HEK293T (cell line): ENCODE results near the gene EIF4B.

Experiments used
- BHLHE40 ChIP-seq: fragments of 450-650 bp; IDR thresholded peaks from 2 replicates; pipeline ENCODE4 v1.6.1; 2016; ENCODE audit warnings: mild to moderate bottlenecking, moderate library complexity, borderline replicate concordance
- FOXK2 ChIP-seq: fragments of 450-650 bp; IDR thresholded peaks from 2 replicates; pipeline ENCODE4 v1.6.1; 2016; ENCODE audit warnings: mild to moderate bottlenecking
- FOXM1 ChIP-seq: fragments of 450-650 bp; IDR thresholded peaks from 2 replicates; pipeline ENCODE4 v1.6.1; 2017; ENCODE audit warnings: mild to moderate bottlenecking, borderline replicate concordance
- PKNOX1 ChIP-seq: fragments of 450-650 bp; IDR thresholded peaks from 2 replicates; pipeline ENCODE4 v1.6.1; 2016
- SUZ12 ChIP-seq: fragments of 450-650 bp; IDR thresholded peaks from 2 replicates; pipeline ENCODE4 v1.6.1; 2016; ENCODE audit warnings: mild to moderate bottlenecking

DNA sequence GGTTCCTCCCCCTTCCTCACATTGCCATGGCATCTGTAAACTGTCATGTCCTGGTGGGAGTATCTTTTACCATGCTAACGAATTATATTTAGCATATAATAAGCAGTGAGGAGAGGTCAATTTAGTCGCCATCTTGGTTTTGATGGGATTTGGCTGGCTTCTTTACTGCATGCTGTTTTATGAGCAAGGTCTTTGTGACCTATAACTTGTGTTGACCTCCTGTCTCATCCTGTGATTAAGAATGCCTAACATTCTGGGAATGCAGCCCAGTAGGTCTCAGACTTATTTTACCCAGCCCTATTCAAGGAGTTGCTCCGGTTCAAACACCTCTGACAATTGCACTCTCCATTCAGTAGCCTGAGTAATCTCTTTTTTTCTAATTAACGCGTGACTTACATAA, 2.1 kb upstream of the EIF4B start:
- no peak for TF ChIP-seq BHLHE40
- no peak for TF ChIP-seq PKNOX1
- TF ChIP-seq FOXK2: no peak
- TF ChIP-seq FOXM1: no peak
- no peak for TF ChIP-seq SUZ12
